HL-60 (cell line): ENCODE data around the gene ACCSL.

Source experiments
- CTCF ChIP-seq: IDR thresholded peaks from one replicate; pipeline ENCODE4 v1.5.1; 2011; ENCODE audit warnings: low read length, control low read depth, inconsistent platforms; ENCODE audit not compliant: insufficient read depth
- GABPA ChIP-seq: IDR thresholded peaks from 2 replicates; pipeline ENCODE4 v1.6.1; 2012; ENCODE audit warnings: low read depth
- POLR2AphosphoS5 ChIP-seq: IDR thresholded peaks from 2 replicates; pipeline ENCODE4 v1.6.1; 2012; ENCODE audit warnings: low read depth
- REST ChIP-seq: IDR thresholded peaks from 2 replicates; pipeline ENCODE4 v1.6.1; 2012; ENCODE audit warnings: low read depth; ENCODE audit not compliant: insufficient replicate concordance
- SPI1 ChIP-seq: IDR thresholded peaks from 2 replicates; pipeline ENCODE4 v1.6.1; 2012; ENCODE audit warnings: low read depth, mild to moderate bottlenecking, borderline replicate concordance

GRCh38 chr11:44090539-44090938 is 42.8 kb downstream of the ACCSL start:
- TF ChIP-seq CTCF (no peak), POLR2AphosphoS5 (no peak), GABPA (no peak), REST (no peak), SPI1 (no peak)
